Medulla oblongata (tissue), 1 donor: ENCODE results near the gene PRAMEF10.
"Not testable (repeated sequence)": the region's sequence is repeated elsewhere in the genome, so short reads cannot be mapped to it uniquely, and the experiment has no call there.

Experiments
- DNase-seq: peaks from one replicate; pipeline ENCODE4 v3.0.0-alpha.2; 2015; ENCODE audit errors: extremely low spot score

The PRAMEF10 gene

DNA sequence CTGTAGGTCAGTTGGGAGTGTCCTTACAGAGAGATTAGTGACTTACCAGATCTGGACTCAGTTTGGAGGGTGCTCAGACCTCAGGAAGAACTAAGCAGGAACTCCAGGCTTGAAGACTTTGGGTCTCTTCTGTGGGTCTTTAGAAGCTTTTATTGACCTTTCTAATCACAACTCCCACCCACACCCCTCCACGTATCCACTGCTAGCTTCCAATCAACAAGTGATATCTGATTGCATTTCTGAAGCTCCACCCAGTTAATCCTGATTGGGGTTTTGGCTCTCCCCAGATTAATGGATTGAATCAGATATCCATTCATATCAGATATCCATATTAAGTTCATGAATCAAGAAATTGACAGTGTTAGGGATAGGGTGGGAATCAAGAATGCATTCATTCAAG is at the start of gene PRAMEF10:
Gene PRAMEF10, minus strand, starts transcription at position 101 of the 400 bp plus-strand sequence. CDS start 2,423 bp downstream, outside the sequence.
- DNase-seq = not testable (repeated sequence)

- DNase-seq = not testable (repeated sequence)
These were observed 49.4 kb upstream of the PRAMEF10 start, which contains the start of gene PRAMEF6 for GRCh38 chr1:12947480-12947879. Gene PRAMEF6 (minus strand): TSS chr1:12947580. CDS start chr1:12942518, 5,062 bp downstream.

- not testable (repeated sequence) for DNase-seq
These were observed 26.3 kb upstream of the PRAMEF10 start for GRCh38 chr1:12924368-12924767.

GRCh38 chr1:12921749-12922148 is 23.7 kb upstream of the PRAMEF10 start:
- not testable (repeated sequence) for DNase-seq

DNA sequence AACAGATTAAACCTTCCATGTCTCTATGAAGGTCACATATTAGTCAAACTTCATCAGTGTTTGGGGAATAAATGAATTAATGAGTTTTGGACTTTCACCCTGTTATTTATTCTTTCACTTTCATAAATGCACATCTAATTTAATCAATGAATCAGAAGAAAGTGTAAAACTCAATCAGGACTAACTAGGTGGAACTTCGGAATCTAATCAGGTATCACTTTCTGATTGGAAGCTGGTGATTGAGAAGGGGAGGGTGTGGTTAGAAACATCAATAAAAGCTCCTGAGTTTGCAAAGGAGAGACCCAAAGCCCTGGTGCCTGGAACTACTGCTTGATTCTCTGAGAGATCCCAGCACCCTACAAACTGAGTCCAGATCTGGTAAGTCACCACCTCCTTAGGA is 18.2 kb upstream of the PRAMEF10 start, which contains the start of gene PRAMEF7:
Gene PRAMEF7, plus strand, starts transcription at position 301 of the 400 bp plus-strand sequence. CDS start 1,083 bp downstream, outside the sequence.
- not testable (repeated sequence) for DNase-seq

GRCh38 chr1:12903793-12904572 is 5.9 kb upstream of the PRAMEF10 start:
- not testable (repeated sequence) for DNase-seq

DNA sequence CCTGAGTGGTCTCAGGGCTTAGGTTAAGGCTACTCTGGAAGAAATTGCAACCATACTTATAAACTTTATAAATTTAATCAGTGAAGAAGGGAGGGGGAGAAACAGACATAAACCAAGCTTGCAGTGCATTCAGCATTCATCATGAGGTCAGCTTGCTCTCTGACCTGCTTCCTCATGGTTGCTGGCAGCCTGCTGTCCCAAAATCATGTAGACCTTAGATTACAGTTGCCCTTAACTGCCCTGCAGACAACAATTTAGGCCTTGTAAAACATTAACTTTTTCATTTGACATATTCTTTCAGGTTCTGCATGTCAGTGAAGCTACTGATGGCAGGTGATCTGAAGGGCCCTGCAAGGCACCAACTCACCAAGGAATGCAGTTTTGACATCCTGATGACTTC is 1.1 kb upstream of the PRAMEF10 start:
- not testable (repeated sequence) for DNase-seq

- DNase-seq = not testable (repeated sequence)
These were observed 12.0 kb downstream of the PRAMEF10 start, which contains the start of gene PRAMEF4 for GRCh38 chr1:12886101-12886500. Gene PRAMEF4 (minus strand): TSS chr1:12886201. CDS start chr1:12883394, 2,807 bp downstream.

GRCh38 chr1:12878453-12878852 is 19.6 kb downstream of the PRAMEF10 start:
- not testable (repeated sequence) for DNase-seq

GRCh38 chr1:12863131-12863880 is 34.8 kb downstream of the PRAMEF10 start:
- DNase-seq = not testable (repeated sequence)

DNA sequence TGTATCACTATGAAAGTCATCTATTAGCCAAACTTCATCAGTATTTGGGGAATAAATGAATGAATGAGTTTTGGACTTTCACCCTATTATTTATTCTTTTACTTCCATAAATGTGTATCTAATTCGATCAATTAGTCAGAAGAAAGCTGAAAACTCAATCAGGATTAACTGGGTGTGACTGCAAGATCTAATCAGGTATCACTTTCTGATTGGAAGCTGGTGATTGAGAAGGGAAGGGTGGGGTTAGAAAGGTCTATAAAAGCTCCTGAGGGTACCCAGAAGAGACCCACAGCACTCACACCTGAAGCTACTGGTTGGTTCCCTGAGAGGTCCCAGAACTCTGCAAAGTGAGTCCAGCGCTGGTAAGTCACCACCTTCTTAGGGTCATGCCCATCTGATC is 41.3 kb downstream of the PRAMEF10 start, which contains the start of gene PRAMEF2:
Gene PRAMEF2, plus strand, starts transcription at position 301 of the 400 bp plus-strand sequence. CDS start 1,924 bp downstream, outside the sequence.
- DNase-seq = not testable (repeated sequence)

DNA sequence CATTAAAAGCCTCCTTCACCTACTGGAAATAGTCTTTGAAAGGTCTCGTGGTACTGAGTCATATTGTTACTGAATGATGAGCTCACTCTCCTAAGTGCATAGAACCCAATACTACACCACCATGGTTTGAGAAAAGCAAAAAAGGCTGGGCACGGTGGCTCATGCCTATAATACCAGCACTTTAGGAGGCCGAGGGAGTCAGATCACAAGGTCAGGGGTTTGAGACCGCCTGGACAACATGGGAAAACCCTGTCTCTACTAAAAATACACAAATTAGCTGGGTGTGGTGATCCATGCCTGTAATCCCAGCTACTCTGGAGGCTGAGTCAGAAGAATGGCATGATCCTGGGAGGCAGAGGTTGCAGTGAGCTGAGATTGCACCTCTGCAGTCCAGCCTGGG is 46.3 kb downstream of the PRAMEF10 start:
- DNase-seq = no peak

DNA sequence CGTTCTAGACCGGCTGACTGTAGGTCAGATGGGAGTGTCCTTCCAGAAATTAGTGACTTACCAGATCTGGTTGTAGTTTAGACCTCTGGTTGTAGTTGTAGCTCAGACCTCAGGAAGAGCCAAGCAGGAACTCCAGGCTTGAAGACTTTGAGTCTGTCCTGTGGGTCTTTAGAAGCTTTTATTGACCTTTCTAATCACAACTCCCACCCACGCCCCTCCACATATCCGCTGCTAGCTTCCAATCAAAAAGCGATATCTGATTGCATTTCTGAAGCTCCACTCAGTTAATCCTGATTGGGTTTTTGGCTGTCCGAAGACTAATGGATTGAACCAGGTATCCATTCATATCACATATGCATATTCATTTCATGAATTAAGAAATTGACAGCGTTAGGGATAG is 49.5 kb downstream of the PRAMEF10 start, which contains the start of gene HNRNPCL1:
Gene HNRNPCL1, minus strand, starts transcription at position 101 of the 400 bp plus-strand sequence. CDS start 431 bp downstream, outside the sequence.
- DNase-seq = not testable (repeated sequence)
